PC-9 (cell line): ENCODE measurements around the gene RASSF10. TPM values are rescaled to one million over a fixed set of nuclear protein-coding genes. Genes with fewer than 3 reads are reported as not detected.

Source experiments
- BruUV-seq: library from RNA; stranded (reverse); fragments of 400-500 nt; replicated peaks from 2 replicates; lab custom pipeline; 2021; lab: Mats Ljungman, UMichigan
- CTCF ChIA-PET: fragments of 300-600 bp; sonication (Branson Sonifier 250); formaldehyde crosslinking; loops from one replicate; lab custom pipeline; 2022; ENCODE audit warnings: antibody characterized with exemption; lab: Charles Lee
- POLR2A ChIA-PET: fragments of 300-600 bp; sonication (Branson Sonifier 250); formaldehyde crosslinking; loops from one replicate; lab custom pipeline; 2022; ENCODE audit warnings: antibody characterized with exemption; ENCODE audit not compliant: unreplicated experiment; lab: Charles Lee
- DNase-seq, 2 experiments: peaks; one replicate each; pipeline versions ENCODE4 v3.0.0 to v3.0.0-alpha.2; 2015 to 2022; ENCODE audit warnings: mixed read lengths in 1 of 2
- H2AFZ ChIP-seq: fragments of 200-600 bp; sonication (generic); 2 replicates; pipeline ENCODE4 v1.8.1; 2017; ENCODE audit warnings: antibody characterized with exemption
- H3F3A ChIP-seq: fragments of 200-600 bp; sonication (generic); 2 replicates; pipeline ENCODE4 v1.8.1; 2017; ENCODE audit warnings: antibody characterized with exemption, mild to moderate bottlenecking, low read depth; ENCODE audit not compliant: insufficient read depth
- H3K27ac ChIP-seq: fragments of 200-600 bp; sonication (generic); 2 replicates; pipeline ENCODE4 v1.6.1; 2016; ENCODE audit warnings: mixed run types
- H3K27me3 ChIP-seq: fragments of 200-600 bp; sonication (generic); 2 replicates; pipeline ENCODE4 v1.6.1; 2016; ENCODE audit warnings: low read depth, mixed run types; ENCODE audit not compliant: insufficient read depth
- H3K36me3 ChIP-seq: fragments of 200-600 bp; sonication (generic); 2 replicates; pipeline ENCODE4 v1.6.1; 2016; ENCODE audit warnings: low read depth, mixed run types
- H3K4me1 ChIP-seq: fragments of 200-600 bp; sonication (generic); replicated peaks from 2 replicates; pipeline ENCODE4 v1.6.1; 2016; ENCODE audit warnings: mixed run types; ENCODE audit not compliant: insufficient read depth
- H3K4me2 ChIP-seq: fragments of 200-600 bp; sonication (generic); 2 replicates; pipeline ENCODE4 v1.6.1; 2017; ENCODE audit warnings: mixed run types
- H3K4me3 ChIP-seq: fragments of 200-600 bp; sonication (generic); 2 replicates; pipeline ENCODE4 v1.6.1; 2016; ENCODE audit warnings: mixed run types
- H3K79me2 ChIP-seq: fragments of 200-600 bp; sonication (generic); 2 replicates; pipeline ENCODE4 v1.6.1; 2017; ENCODE audit warnings: low read depth, mixed run types
- H3K9me2 ChIP-seq: fragments of 200-600 bp; sonication (generic); 2 replicates; pipeline ENCODE4 v1.8.1; 2017; ENCODE audit warnings: mild to moderate bottlenecking; ENCODE audit not compliant: insufficient read depth
- H3K9me3 ChIP-seq: fragments of 200-600 bp; sonication (generic); 2 replicates; pipeline ENCODE4 v1.8.1; 2016; ENCODE audit warnings: low read depth; ENCODE audit not compliant: insufficient read depth
- H4K20me1 ChIP-seq: fragments of 200-600 bp; sonication (generic); 2 replicates; pipeline ENCODE4 v1.8.1; 2017; ENCODE audit not compliant: insufficient read depth
- EZH2 ChIP-seq: fragments of 200-600 bp; sonication (generic); IDR thresholded peaks from 2 replicates; pipeline ENCODE4 v1.8.0; 2017; ENCODE audit warnings: antibody characterized with exemption, low read depth
- intact Hi-C: fragments of 100-400 bp; cut with micrococcal nuclease; formaldehyde crosslinking; loops from one replicate; pipeline ENCODE4 v1.10.0; 2022; ENCODE audit not compliant: unreplicated experiment
- total RNA-seq: library from RNA; stranded (reverse); gene quantifications from 2 replicates; pipeline ENCODE4 v1.2.3, GENCODE V29; 2021
- TF ChIP-seq, protein P1 (sequence below): fragments of 200-600 bp; sonication (generic); conservative IDR thresholded peaks from 2 replicates; pipeline ENCODE4 v1.6.1; 2017; ENCODE audit warnings: mixed run types, antibody characterized with exemption, mild to moderate bottlenecking, moderate library complexity

The RASSF10 gene
- total RNA-seq, 1 experiment from 2014 or later, result 0.35 TPM

DNA sequence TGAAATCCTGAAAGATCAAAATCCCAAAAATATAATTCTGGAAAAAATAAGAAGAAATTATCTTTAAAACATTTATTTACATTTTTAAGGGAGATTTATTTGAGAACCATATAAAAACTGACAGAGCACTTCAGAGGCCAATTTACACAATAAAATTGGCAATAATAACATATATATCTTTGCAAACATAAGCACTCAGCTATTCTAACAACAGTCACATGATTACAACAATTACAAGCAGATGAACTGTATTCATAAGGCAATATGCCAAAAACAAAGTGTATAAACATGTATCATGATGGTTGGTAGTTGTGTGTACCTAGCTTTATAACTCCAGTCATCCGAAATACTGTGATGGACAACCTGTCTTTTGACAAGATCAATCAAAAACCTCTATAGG lies 17.7 kb upstream of the RASSF10 start:
- Histone ChIP-seq H3K4me3 (no peak overlapping the region), H3K27ac (no peak overlapping the region), H2AFZ (no peak overlapping the region), H3K27me3 (no peaks in the 10 kb centered on the region), H3K4me2 (no peak overlapping the region), H3K4me1 (peaks cover 16% of the 10 kb centered on the region), H3F3A (peaks cover 7% of the 10 kb centered on the region; the same call in 1 of the 2 replicates), H3K36me3 (no peaks in the 10 kb centered on the region), H3K9me2 (no peaks in the 10 kb centered on the region), H3K79me2 (no peaks in the 10 kb centered on the region), H3K9me3 (no peaks in the 10 kb centered on the region), H4K20me1 (no peaks in the 10 kb centered on the region)
- TF ChIP-seq, protein P1, sequence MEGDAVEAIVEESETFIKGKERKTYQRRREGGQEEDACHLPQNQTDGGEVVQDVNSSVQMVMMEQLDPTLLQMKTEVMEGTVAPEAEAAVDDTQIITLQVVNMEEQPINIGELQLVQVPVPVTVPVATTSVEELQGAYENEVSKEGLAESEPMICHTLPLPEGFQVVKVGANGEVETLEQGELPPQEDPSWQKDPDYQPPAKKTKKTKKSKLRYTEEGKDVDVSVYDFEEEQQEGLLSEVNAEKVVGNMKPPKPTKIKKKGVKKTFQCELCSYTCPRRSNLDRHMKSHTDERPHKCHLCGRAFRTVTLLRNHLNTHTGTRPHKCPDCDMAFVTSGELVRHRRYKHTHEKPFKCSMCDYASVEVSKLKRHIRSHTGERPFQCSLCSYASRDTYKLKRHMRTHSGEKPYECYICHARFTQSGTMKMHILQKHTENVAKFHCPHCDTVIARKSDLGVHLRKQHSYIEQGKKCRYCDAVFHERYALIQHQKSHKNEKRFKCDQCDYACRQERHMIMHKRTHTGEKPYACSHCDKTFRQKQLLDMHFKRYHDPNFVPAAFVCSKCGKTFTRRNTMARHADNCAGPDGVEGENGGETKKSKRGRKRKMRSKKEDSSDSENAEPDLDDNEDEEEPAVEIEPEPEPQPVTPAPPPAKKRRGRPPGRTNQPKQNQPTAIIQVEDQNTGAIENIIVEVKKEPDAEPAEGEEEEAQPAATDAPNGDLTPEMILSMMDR, result no peak
- TF ChIP-seq EZH2, result no peak
- CTCF ChIA-PET, result no interaction called here
- POLR2A ChIA-PET, result no interaction called here
- no peak for DNase-seq
- no TSS peak for BruUV-seq
- intact Hi-C loops, result no loop called here

DNA sequence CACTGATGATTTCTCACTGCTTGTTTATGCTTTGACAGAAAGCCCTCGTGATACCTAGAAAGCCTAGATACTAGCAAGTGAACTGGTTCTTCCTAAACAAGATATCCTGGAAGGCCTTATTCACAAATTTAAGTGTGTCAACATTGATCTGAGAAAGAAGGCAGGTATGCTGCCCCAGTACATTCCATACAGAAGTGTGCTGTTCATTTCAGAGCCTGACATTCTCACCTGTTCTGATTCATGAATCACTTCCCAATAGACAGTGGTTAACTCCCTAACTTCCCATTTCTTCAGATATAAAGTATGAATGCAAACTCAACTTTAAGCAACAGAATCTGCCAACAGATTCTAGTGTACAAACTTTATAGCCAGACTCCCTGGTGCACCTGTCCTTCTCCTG lies 15.5 kb upstream of the RASSF10 start:
- no peaks in the 10 kb centered on the region for H3K36me3 ChIP-seq
- H3K9me2 ChIP-seq, result no peaks in the 10 kb centered on the region
- H3K79me2 ChIP-seq, result no peaks in the 10 kb centered on the region
- H3K4me1 ChIP-seq, result peaks cover 16% of the 10 kb centered on the region
- CTCF ChIA-PET, result no interaction called here
- POLR2A ChIA-PET, result no interaction called here
- DNase-seq, result peak in 1 of 2 experiments; percentile 88
- peak overlapping the region; percentile 28 for H3K27ac ChIP-seq
- intact Hi-C loops, result no loop called here
- H3K27me3 ChIP-seq, result no peaks in the 10 kb centered on the region
- H3F3A ChIP-seq, result peaks cover 7% of the 10 kb centered on the region; the same call in 1 of the 2 replicates
- no peaks in the 10 kb centered on the region for H4K20me1 ChIP-seq
- BruUV-seq, result no TSS peak
- H3K9me3 ChIP-seq, result no peaks in the 10 kb centered on the region
- H3K4me2 ChIP-seq, result peak overlapping the region; percentile 48
- no peak overlapping the region for H2AFZ ChIP-seq
- no peak overlapping the region for H3K4me3 ChIP-seq
- TF ChIP-seq EZH2, result no peak
- TF ChIP-seq, protein P1, result no peak

DNA sequence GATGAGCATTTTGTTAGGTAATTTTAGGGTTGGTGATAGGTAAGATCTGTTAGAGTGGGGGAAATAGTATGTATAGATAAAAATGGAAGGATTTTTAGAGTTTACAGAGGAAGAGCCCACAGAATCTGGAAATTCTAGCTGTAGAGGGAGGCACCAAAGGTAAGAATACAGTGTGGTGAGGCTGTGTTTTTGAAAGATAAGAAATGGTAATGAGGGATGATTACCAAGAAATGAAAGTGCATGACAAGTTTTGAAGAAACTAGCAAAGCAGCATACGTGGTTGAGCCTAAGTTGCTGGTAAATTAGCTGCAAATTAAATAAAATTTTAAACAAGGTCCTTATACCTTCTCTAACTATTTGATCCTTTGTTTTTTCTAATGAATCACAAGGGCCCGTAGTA lies 14.6 kb upstream of the RASSF10 start:
- intact Hi-C loops, result no loop called here
- no peaks in the 10 kb centered on the region for H3K36me3 ChIP-seq
- no TSS peak for BruUV-seq

More for the DNA sequence above, 14.6 kb upstream of the RASSF10 start:
- POLR2A ChIA-PET, result no interaction called here
- Histone ChIP-seq H3F3A (peaks cover 7% of the 10 kb centered on the region; the same call in 1 of the 2 replicates), H3K27ac (0 out of 2 replicates have a peak overlapping the region, but pooled peaks have one; percentile 28), H3K27me3 (no peaks in the 10 kb centered on the region), H3K4me2 (peak overlapping the region; percentile 48), H3K9me2 (no peaks in the 10 kb centered on the region), H3K4me3 (no peak overlapping the region), H3K9me3 (no peaks in the 10 kb centered on the region), H3K79me2 (no peaks in the 10 kb centered on the region), H4K20me1 (no peaks in the 10 kb centered on the region), H2AFZ (no peak overlapping the region), H3K4me1 (peaks cover 16% of the 10 kb centered on the region)
- TF ChIP-seq, protein P1, result no peak
- TF ChIP-seq EZH2, result no peak
- DNase-seq, result no peak
- CTCF ChIA-PET, result no interaction called here
